ENCODE measurements around the gene CSDE1.

The CSDE1 gene

GRCh38 chr1:114696810-114697209 is 61.0 kb downstream of the CSDE1 start:
- Mint-ChIP-seq H3K36me3 (no peaks in the 10 kb centered on the region), H3K4me3 (no peak overlapping the region), H3K4me1 (ENCODE audit: low read depth) (no peaks in the 10 kb centered on the region), H3K27ac (no peak overlapping the region), H3K27me3 (peaks cover 12% of the 10 kb centered on the region), H3K9me3 (ENCODE audit: low read depth) (no peaks in the 10 kb centered on the region)

DNA sequence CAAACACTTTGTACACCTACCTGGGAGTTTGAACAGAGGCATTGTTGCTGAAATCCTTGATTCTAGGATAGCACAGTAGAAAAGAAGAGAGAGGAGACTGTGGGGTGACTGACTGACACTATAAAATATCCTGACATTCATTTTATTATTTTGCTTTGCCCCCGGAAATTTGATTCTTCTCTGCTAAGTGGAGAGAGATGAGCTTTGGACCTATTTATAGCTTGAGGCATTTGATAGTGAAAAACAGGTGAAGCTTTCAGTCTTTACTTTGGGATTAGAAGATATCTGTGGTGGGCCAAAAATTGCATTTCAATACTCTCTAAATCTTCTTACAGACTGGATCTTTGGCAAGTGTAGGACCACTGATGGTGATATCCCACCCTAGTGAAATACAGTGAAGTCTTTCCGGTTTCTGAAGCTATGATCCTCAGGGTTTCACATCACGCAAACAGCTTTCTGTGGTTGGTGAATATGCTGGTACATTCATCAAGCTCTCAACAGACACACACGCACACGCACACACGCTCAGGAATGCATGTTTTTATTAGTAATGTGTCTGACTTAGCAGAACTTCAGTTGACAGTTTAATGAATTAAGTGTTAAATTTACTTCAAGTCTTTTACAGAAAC is 62.2 kb downstream of the CSDE1 start, which contains the start of gene AMPD1:
TSS of gene AMPD1 (minus strand) at position 117 of the 629 bp plus-strand sequence. CDS start at position 42, 75 bp downstream.
- Mint-ChIP-seq H3K27me3 (peaks cover 13% of the 10 kb centered on the region), H3K4me1 (ENCODE audit: low read depth) (no peaks in the 10 kb centered on the region), H3K9me3 (ENCODE audit: low read depth) (no peaks in the 10 kb centered on the region), H3K36me3 (no peaks in the 10 kb centered on the region), H3K4me3 (no peak within 1 kb of the TSS), H3K27ac (no peak within 1 kb of the TSS)

GRCh38 chr1:114694540-114695310 is 63.1 kb downstream of the CSDE1 start:
- no peak overlapping the region for H3K27ac Mint-ChIP-seq
- H3K4me1 Mint-ChIP-seq (ENCODE audit: low read depth): no peaks in the 10 kb centered on the region
- peaks cover 16% of the 10 kb centered on the region for H3K27me3 Mint-ChIP-seq
- no peak overlapping the region for H3K4me3 Mint-ChIP-seq
- H3K36me3 Mint-ChIP-seq: no peaks in the 10 kb centered on the region
- H3K9me3 Mint-ChIP-seq (ENCODE audit: low read depth): no peaks in the 10 kb centered on the region

- H3K4me3 Mint-ChIP-seq: no peak overlapping the region
- H3K4me1 Mint-ChIP-seq (ENCODE audit: low read depth): no peaks in the 10 kb centered on the region
- H3K9me3 Mint-ChIP-seq (ENCODE audit: low read depth): no peaks in the 10 kb centered on the region
- no peak overlapping the region for H3K27ac Mint-ChIP-seq
- no peaks in the 10 kb centered on the region for H3K36me3 Mint-ChIP-seq
- peaks cover 25% of the 10 kb centered on the region for H3K27me3 Mint-ChIP-seq
These were observed 64.8 kb downstream of the CSDE1 start for GRCh38 chr1:114692947-114693346.

GRCh38 chr1:114691061-114691460 is 66.7 kb downstream of the CSDE1 start:
- no peak overlapping the region for H3K4me3 Mint-ChIP-seq
- no peak overlapping the region for H3K27ac Mint-ChIP-seq
- no peaks in the 10 kb centered on the region for H3K9me3 Mint-ChIP-seq (ENCODE audit: low read depth)
- no peaks in the 10 kb centered on the region for H3K36me3 Mint-ChIP-seq
- H3K27me3 Mint-ChIP-seq: peaks cover 26% of the 10 kb centered on the region
- H3K4me1 Mint-ChIP-seq (ENCODE audit: low read depth): no peaks in the 10 kb centered on the region

DNA sequence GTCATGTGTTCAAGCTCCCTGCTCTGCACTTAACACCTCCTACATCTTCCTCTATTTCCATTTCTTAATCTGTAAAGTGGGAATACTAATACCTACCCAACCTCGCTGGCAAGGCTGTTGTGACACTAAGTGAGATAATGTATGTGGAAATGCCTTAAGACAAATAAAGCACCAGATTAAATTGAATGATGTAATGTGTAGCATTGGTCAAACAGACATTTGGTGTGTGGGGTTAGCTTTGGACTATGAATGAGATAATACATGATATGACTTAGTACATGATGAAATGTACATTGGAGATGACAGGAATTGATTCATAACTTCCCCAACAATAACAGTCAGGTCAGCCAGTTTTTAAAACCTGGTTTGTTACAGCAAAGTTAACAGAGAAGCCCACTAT is 67.6 kb downstream of the CSDE1 start:
- Mint-ChIP-seq H3K27me3 (peaks cover 20% of the 10 kb centered on the region), H3K4me1 (ENCODE audit: low read depth) (no peaks in the 10 kb centered on the region), H3K36me3 (no peaks in the 10 kb centered on the region), H3K4me3 (no peak overlapping the region), H3K9me3 (ENCODE audit: low read depth) (no peaks in the 10 kb centered on the region), H3K27ac (no peak overlapping the region)

- Mint-ChIP-seq H3K9me3 (ENCODE audit: low read depth) (no peaks in the 10 kb centered on the region), H3K4me1 (ENCODE audit: low read depth) (no peaks in the 10 kb centered on the region), H3K36me3 (no peaks in the 10 kb centered on the region), H3K27me3 (peaks cover 22% of the 10 kb centered on the region), H3K27ac (no peak overlapping the region), H3K4me3 (no peak overlapping the region)
These were observed 69.3 kb downstream of the CSDE1 start for GRCh38 chr1:114688526-114688925.

GRCh38 chr1:114685851-114686250 is 71.9 kb downstream of the CSDE1 start:
- H3K27me3 Mint-ChIP-seq: peaks cover 21% of the 10 kb centered on the region
- H3K4me3 Mint-ChIP-seq: no peak overlapping the region
- no peaks in the 10 kb centered on the region for H3K36me3 Mint-ChIP-seq
- no peaks in the 10 kb centered on the region for H3K4me1 Mint-ChIP-seq (ENCODE audit: low read depth)
- no peaks in the 10 kb centered on the region for H3K9me3 Mint-ChIP-seq (ENCODE audit: low read depth)
- H3K27ac Mint-ChIP-seq: no peak overlapping the region

DNA sequence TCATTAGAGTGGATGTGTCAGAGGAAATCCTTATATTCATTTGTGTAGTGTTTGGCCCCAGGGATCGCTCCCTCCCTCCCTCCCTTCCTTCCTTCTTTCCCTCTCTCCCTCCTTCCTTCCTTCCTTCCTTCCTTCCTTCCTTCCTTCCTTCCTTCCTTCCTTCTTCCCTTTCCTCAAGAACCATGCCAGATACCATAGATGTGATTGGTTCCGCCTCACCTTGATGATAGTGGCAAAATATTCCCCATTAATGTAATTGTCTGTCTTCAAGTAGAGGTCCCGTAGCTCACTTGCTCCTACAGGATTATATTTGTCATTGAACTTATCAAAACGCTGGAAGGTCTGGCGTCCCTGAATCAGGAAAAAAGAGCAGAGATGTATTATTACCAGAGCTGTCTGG is 80.1 kb downstream of the CSDE1 start:
- Mint-ChIP-seq H3K27me3 (peaks cover 12% of the 10 kb centered on the region), H3K4me1 (ENCODE audit: low read depth) (no peaks in the 10 kb centered on the region), H3K36me3 (no peaks in the 10 kb centered on the region)

GRCh38 chr1:114676115-114676514 is 81.7 kb downstream of the CSDE1 start:
- H3K36me3 Mint-ChIP-seq: no peaks in the 10 kb centered on the region
- no peaks in the 10 kb centered on the region for H3K4me1 Mint-ChIP-seq (ENCODE audit: low read depth)
- no peak overlapping the region for H3K4me3 Mint-ChIP-seq
- no peaks in the 10 kb centered on the region for H3K9me3 Mint-ChIP-seq (ENCODE audit: low read depth)
- peaks cover 12% of the 10 kb centered on the region for H3K27me3 Mint-ChIP-seq
- H3K27ac Mint-ChIP-seq: no peak overlapping the region

More for the DNA sequence above, 80.1 kb downstream of the CSDE1 start:
- Mint-ChIP-seq H3K9me3 (ENCODE audit: low read depth) (no peaks in the 10 kb centered on the region), H3K4me3 (no peak overlapping the region), H3K27ac (no peak overlapping the region)

- H3K27ac Mint-ChIP-seq: no peak overlapping the region
- H3K4me3 Mint-ChIP-seq: no peak overlapping the region
- peaks cover 13% of the 10 kb centered on the region for H3K4me1 Mint-ChIP-seq (ENCODE audit: low read depth)
- peaks cover 4% of the 10 kb centered on the region for H3K27me3 Mint-ChIP-seq
- H3K36me3 Mint-ChIP-seq: no peaks in the 10 kb centered on the region
- no peaks in the 10 kb centered on the region for H3K9me3 Mint-ChIP-seq (ENCODE audit: low read depth)
These were observed 85.9 kb downstream of the CSDE1 start for GRCh38 chr1:114671939-114672275.

DNA sequence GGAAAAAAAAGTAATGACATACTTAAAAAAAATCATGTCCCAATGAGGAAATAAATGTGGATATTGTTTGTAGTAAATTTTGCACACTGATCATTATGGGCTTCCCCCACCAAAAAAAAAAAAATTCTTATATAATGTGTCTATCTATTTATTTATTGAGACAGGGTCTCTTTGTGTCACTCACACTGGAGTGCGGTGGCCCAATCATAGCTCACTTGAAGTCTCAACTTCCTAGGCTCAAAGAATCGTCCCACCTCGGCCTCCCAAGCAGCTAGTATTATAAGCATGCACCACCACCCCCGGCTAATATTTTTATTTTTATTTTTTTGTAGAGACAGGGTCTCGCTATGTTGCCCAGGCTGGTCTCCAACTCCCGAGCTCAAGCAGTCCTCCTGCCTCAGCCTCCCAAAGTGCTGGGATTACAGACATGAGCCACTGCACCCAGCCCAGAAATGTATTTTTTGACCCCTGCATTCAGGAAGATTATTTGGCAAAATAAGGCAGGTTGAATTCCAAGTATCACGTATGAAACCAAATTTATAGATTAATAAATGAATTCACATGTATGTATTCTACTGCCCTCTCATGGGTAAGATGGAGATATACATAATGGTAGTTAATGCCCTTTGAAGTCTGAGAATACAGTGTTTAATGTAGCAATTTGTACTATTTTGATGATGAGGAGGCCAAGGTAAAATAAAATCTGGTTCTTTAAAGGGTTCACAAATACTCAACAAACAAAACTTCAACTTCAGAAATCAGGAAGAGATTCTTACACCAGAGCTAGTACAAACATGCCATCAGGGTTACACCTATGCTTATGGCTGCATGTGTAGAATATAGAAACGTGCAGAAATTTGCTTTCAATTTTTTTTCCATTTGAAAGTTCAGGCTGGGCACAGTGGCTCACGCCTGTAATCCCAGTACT is 86.5 kb downstream of the CSDE1 start:
- H3K27me3 Mint-ChIP-seq: peaks cover 3% of the 10 kb centered on the region
- H3K27ac Mint-ChIP-seq: no peak overlapping the region
- H3K9me3 Mint-ChIP-seq (ENCODE audit: low read depth): no peaks in the 10 kb centered on the region
- peak overlapping the region; percentile 64 for H3K4me3 Mint-ChIP-seq
- H3K4me1 Mint-ChIP-seq (ENCODE audit: low read depth): peaks cover 13% of the 10 kb centered on the region
- H3K36me3 Mint-ChIP-seq: no peaks in the 10 kb centered on the region

- Mint-ChIP-seq H3K9me3 (ENCODE audit: low read depth) (no peaks in the 10 kb centered on the region), H3K36me3 (no peaks in the 10 kb centered on the region), H3K27me3 (peaks cover 2% of the 10 kb centered on the region), H3K27ac (peak overlapping the region; percentile 56), H3K4me1 (ENCODE audit: low read depth) (peaks cover 13% of the 10 kb centered on the region), H3K4me3 (peak overlapping the region; percentile 94)
These were observed 87.4 kb downstream of the CSDE1 start for GRCh38 chr1:114670083-114671010.

GRCh38 chr1:114669562-114670082 is 88.2 kb downstream of the CSDE1 start, which contains the start of gene DENND2C:
TSS of gene DENND2C (minus strand) at chr1:114670049. CDS start at chr1:114625984, 44,065 bp downstream.
- peaks cover 13% of the 10 kb centered on the region for H3K4me1 Mint-ChIP-seq (ENCODE audit: low read depth)
- peaks cover 2% of the 10 kb centered on the region for H3K27me3 Mint-ChIP-seq
- no peaks in the 10 kb centered on the region for H3K36me3 Mint-ChIP-seq
- no peaks in the 10 kb centered on the region for H3K9me3 Mint-ChIP-seq (ENCODE audit: low read depth)
- H3K4me3 Mint-ChIP-seq: peak within 1 kb of the TSS; percentile 94
- peak within 1 kb of the TSS; percentile 56 for H3K27ac Mint-ChIP-seq
